HG03442 (cell line): ENCODE measurements around the gene SOX6.

Experiments used
- ATAC-seq: cut with Tn5 transposase; IDR thresholded peaks from one replicate; pipeline ENCODE4 v1.9.1; 2021; ENCODE audit warnings: mild to moderate bottlenecking, moderate library complexity; ENCODE audit not compliant: unreplicated experiment

SOX6 gene

DNA sequence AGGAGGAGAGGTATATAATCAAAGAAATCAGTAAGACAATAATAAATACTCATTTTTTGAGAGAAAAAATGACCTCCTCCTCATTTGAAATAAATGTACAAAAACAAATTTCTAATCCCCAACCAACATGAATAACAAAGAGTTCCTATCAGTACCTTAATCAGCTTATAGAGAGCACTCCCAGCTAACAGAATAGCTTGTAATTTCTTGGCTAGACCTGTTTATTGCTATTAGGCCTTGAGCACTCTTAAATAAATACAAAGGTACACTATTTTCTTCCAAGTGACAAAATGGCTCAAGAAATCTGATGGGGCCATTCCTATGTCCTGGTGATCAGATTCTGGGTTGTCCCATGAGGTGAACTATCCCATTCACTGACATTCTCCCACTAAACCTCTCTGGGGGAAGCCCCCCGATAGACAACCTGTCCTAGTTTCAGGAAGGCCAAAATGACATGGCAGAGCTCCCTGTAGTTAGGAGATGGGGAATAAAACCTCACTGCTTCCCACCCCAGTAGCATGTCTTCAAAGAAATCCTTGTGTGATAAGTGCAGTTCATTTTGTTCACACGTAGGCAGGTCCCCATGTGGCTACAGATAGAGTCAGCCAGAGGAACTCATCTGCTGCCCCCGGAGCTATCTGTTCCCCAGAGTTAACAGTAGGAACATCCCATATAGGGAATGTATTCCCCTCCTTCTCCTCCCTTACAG is 385.7 kb downstream of the SOX6 start:
- no peak for ATAC-seq

DNA sequence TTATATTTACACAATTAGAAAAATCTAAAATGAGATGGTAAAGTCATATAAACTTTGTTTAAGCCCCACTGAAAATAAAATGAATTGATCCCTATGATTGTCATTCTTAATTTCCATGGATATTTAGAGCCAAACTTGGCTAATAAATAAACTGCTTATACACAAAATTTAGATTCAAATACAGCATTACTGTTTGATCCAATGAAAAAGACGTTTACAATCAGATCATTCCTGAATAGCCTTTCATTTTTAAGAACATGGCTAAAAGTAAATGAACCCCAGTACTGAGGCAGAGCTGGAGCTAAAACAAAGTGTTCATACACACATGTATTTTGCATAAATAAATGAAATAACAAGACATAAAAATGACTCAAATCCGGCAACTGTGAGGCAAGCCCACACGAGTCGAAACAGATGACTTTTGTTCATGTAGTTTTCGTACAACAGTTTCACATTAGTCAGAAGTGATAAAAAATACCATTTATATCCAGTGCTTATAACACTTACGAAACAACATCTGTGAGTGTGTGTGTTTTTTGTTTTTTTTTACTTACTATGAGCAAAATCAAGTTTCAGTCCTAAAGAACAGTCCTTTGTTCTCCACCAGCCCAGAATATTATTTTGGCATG is 386.5 kb downstream of the SOX6 start:
- ATAC-seq = peak; percentile 46

- peak; percentile 75 for ATAC-seq
Observed at GRCh38 chr11:15969281-15969680, 387.1 kb downstream of the SOX6 start.

DNA sequence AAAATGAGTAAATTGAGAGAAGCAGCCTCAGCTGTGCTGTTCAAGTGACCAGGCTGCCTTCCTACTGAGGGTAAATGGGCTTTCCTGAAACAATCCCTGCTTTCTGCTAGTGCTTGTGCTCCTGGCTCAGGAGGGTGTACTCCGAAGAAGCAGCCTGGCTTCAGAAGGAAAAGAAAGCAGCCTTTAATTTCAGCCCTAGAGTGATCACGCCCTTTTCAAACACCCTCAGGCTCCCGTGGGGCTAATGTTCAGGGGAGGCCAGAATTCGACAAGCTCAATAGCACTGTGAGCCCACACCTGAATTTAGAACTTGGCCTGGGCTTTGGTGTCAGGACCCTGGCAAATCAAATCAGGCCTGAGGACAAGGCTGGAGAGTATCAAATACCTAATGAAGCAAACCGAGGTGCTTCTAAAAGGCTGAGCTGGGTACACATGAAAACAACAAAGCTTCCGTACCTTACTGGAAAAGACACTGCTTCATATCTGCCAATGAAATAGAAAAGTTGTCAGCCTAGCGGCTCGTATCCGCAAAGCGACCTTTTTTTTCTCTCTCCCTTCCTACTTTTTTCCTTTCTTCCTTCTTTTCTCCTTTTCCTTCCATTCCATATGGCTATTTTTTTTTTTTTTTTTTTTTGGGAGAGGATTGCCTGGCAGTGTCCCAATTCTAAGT is 387.8 kb downstream of the SOX6 start:
- ATAC-seq = no peak

DNA sequence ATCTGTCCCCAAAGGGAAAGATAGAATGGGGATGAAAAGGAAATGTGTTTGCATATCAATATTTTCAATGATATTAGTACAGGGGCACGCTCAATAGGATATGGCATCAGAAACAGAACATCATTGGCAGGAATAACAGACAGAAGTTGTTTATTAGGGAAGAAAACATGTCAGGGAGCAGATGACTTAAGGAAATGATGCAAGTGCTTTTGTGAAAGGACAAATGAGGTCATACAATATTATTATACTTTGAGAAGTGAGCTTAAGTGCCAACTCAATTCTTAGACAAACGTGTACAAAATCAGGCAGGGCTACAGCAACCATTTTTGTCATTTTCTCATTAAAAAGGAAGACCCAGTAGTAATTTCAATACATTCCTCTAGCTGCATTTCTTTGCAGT is 388.4 kb downstream of the SOX6 start:
- ATAC-seq = no peak

- no peak for ATAC-seq
Observed at GRCh38 chr11:15967166-15967565, 389.2 kb downstream of the SOX6 start.

DNA sequence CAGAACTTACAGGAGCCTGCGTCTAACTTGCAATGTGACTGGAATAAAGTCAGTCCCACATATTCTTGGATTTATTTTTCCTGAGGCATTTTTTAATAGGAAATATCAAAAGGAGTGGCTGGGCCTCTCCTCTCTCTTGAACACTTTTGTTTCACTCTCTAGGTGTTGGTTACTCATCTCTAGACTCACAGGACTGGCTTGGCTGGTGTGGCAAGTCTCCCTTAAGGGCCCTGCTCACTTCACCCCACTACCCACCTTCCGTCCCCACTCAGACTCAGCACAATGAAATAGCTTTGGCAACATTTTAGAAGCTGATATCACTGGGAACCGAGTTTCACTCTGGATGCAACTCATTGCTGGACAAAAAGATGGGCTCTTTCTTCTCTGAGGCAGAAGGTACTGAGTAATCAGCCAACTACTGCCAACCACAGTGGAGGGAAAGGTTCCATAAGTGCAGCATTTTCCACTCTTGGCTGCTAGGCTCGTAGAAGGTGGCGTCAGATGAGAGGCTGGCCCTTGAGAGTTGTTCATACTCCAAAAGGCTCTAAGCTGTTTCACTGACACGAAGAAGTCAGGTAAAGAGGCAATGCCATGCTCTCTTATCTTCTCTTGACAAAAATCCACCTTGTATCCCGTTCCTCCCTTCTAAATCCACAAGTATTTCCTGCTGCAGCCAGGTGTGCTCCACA is 390.6 kb downstream of the SOX6 start:
- ATAC-seq = no peak

- no peak for ATAC-seq
Observed at GRCh38 chr11:15963266-15963665, 393.1 kb downstream of the SOX6 start.

- no peak for ATAC-seq
Observed at GRCh38 chr11:15958910-15959309, 397.4 kb downstream of the SOX6 start.

GRCh38 chr11:15957234-15957633 is 399.1 kb downstream of the SOX6 start:
- no peak for ATAC-seq

DNA sequence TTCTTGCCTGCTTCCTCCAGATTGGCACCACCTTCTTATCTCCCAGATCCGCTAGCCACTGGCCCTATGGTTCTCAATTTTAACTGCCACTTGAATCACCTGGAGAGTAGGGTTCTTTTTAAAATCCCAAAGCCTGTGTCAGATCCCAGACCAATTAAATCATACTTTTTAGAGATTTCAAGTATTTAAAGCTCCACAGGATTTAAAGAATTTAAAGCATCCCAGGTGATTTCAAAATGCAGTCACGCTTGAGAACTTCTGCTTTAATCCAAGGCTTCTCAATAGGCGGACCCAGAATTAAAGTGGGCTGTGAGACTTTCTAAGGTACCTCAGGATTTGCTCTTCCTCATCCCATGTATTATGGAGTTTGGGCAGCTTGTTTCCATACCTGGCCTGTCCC is 400.0 kb downstream of the SOX6 start:
- ATAC-seq = no peak

- ATAC-seq = no peak
Observed at GRCh38 chr11:15955595-15955994, 400.8 kb downstream of the SOX6 start.

- ATAC-seq = no peak
Observed at GRCh38 chr11:15947681-15948648, 408.4 kb downstream of the SOX6 start.

- ATAC-seq = no peak
Observed at GRCh38 chr11:15945726-15946125, 410.6 kb downstream of the SOX6 start.

DNA sequence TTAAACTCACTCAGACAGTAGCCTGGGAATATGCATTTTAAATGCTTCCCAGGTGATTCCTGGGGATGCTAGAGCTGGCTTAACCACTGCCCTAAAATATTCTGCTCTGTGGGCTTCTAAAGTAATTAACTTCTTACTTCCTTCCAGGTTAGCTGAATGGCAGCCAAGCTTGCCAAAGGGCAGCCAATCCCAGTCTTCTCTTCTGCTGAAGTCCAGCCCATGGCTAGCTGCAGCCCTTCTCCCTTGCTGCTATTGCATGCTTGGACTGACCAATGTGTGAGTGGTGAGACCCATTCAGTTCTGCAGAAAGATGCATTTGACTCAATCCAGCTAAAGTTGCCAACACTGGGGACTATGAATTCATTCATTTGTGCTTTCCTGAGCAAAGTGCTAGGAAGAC is 411.9 kb downstream of the SOX6 start:
- no peak for ATAC-seq

DNA sequence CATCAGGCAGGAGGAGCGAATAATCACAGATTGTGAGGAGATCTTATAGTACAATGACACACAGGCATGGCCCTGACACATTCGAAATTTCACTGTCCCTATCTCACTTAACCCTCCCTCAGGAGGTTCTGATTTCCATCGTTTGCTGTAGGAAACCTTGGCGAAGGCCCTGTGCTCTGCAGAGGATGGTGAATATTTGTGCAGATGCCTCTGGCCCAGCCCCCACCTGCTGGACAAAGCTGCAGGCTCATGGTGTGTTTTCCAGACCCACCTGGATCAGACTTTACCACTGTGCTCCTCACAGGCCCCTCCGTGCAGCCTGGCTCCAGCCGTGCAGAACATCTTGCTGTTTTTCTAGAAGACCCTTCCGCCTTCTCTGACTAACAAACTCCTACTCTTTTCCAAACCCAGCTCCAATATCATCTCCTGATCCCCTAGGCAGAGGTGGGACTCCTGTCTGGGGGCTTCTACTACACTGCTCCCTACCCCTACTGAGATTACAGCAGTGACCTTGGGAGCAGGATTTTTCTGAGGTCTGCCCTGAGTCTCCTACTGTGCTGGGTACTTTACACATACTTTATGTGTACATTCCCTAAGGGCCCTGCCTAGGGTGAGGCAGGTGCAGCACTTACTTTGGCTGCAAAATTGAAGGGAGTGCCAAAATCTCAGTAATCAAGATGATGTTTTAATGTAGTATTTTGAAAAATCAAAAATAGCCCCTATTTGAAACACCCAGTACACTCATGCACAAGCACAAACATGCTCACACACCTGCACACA is 412.7 kb downstream of the SOX6 start:
- ATAC-seq = no peak

- no peak for ATAC-seq
Observed at GRCh38 chr11:15942936-15943335, 413.4 kb downstream of the SOX6 start.

DNA sequence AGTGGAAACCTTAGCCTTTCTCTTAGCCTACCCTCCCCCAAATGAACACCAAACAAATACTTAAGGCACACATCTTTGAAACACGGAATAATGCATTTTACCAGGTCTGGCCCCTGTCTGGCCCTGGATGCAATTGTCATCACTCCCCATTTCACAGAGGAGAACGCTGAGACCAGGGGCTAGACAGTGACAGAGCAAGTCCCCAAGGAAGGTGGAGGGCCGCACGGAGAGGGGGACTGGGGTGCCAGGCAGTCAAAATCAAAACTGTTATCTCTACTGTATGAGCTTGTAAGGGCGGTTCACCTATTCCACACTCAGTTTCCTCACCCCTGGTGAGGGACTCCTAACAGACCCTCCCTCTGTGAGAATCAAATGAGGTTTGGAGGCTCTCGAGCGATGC is 414.2 kb downstream of the SOX6 start:
- ATAC-seq = no peak

- ATAC-seq = peak; percentile 44
Observed at GRCh38 chr11:15941206-15941770, 415.1 kb downstream of the SOX6 start.
